Activated CD4-positive, alpha-beta T cell treated with anti-CD3 and anti-CD28 coated beads for 1 hour (primary cell): ENCODE data around the gene FNDC3A.

Source experiments
- DNase-seq: peaks from one replicate; pipeline ENCODE4 v3.0.0-alpha.2; 2020

FNDC3A gene, protein sequence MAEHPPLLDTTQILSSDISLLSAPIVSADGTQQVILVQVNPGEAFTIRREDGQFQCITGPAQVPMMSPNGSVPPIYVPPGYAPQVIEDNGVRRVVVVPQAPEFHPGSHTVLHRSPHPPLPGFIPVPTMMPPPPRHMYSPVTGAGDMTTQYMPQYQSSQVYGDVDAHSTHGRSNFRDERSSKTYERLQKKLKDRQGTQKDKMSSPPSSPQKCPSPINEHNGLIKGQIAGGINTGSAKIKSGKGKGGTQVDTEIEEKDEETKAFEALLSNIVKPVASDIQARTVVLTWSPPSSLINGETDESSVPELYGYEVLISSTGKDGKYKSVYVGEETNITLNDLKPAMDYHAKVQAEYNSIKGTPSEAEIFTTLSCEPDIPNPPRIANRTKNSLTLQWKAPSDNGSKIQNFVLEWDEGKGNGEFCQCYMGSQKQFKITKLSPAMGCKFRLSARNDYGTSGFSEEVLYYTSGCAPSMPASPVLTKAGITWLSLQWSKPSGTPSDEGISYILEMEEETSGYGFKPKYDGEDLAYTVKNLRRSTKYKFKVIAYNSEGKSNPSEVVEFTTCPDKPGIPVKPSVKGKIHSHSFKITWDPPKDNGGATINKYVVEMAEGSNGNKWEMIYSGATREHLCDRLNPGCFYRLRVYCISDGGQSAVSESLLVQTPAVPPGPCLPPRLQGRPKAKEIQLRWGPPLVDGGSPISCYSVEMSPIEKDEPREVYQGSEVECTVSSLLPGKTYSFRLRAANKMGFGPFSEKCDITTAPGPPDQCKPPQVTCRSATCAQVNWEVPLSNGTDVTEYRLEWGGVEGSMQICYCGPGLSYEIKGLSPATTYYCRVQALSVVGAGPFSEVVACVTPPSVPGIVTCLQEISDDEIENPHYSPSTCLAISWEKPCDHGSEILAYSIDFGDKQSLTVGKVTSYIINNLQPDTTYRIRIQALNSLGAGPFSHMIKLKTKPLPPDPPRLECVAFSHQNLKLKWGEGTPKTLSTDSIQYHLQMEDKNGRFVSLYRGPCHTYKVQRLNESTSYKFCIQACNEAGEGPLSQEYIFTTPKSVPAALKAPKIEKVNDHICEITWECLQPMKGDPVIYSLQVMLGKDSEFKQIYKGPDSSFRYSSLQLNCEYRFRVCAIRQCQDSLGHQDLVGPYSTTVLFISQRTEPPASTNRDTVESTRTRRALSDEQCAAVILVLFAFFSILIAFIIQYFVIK

DNA sequence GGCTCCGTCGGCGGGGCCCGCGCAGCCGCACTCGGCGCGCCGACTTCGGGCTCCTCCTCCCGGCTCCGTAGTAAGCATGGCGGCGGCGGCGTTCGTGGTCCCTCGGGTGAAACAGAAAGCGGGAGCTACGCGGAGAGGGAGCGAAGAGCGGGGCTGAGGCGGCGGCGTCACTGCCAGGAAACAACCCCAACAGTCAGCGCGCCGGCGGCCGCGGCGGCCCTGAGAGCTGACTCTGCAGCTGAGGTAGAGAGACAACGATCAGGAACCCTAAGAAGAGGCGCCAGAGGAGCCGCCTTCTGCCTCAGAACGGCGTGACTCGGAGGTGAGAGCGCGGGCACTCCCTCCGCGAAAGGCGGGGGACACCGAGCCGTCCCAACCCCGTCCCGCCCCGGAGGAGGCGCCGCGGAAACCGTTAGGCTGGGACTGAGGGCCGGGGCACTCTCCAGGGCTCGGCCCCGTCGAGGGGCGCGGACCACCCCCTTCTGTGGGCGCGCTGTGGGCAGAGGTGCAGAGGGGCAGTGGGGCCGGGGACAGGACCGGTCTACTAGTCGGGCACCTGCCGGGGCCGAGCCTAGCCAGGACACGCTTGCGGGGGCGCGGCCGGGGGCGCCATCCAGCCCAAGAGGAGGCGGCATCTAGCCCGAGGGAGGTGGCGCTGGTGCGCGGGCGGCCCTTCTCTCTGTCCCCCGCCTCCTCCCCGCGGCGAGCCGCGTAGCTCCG lies at the start of gene FNDC3A:
Gene FNDC3A (plus strand): TSS at position 57 of the 720 bp plus-strand sequence. CDS start 30,279 bp downstream, outside the sequence.
- DNase-seq = peak; percentile 78

DNA sequence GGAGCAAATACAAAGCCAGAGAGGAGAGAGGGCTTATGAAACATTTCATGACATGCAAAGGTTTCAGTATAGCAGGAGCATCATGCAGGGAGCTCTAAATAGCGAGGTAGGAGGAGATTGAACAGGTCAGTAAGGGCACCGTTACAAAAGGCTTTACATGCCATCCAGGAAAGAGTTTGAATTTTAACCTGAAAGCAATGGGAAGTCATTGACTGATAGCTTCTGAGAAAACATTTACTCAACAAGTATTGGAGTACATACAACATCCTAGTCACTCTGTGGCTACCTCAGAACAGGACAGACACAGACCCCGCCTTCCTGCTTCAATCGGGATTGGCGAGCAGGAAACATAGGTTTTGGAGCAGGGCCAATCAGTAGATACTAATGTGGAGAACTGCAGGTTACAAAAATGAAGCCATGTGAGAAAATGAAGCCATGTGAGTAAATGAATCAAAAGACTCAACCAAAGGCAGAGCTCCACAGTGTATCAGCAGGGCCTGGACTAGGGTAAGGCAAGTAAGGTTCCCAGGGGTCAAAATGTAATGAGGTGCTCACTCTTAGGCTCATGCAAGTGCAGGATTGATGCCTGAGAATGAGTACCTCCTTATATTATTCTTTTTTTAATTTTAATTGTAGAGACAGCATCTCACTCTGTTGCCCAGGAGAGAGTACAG lies 46.8 kb upstream of the FNDC3A start:
- no peak for DNase-seq

DNA sequence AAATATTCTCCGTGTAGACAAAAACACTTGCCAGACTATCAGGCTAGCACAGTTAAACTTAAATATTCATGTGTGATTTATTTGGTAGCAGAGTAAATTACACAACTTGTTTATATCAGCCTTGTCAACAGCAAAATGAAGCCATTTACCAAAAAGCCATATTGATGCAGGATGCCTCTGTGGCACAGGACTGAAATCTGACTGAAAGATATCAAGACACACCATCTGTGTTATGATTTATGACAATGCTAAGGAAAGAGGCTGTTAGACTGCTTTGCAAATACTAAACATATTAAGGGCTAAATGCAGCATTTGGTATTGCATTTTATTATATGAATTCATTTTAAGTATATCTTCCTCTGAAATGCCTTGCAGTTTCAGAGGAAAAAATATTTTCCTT lies 44.8 kb upstream of the FNDC3A start:
- no peak for DNase-seq

DNA sequence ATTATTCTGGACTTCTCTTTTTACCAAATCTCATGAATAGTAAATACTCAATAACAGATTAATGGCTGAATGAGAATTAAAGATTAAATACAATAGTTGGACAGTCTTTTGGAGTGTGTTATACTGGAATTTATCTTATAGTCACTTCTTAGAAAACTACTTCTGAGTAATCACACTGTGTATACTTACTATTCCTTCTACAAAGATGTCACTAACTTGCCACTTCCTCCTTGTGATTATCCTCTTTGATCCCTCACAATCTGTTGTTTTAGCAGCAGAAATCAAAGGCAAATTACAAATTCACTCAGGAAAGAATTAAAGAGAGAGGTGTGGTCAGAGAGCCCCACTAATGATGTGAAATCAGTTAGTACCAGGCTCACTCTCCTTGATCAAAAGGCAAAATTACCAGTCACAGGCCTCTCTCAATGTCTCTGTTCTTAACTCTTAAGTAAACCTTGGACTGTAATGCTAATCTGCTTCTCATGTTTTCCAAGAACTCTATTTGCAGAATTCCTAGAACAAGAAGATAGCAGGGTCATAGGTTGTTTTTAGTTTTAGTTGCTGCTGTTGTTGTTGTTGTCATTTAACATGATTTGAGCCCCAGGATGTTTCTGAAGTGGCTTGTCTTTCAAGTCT lies 37.3 kb upstream of the FNDC3A start:
- DNase-seq = no peak

DNA sequence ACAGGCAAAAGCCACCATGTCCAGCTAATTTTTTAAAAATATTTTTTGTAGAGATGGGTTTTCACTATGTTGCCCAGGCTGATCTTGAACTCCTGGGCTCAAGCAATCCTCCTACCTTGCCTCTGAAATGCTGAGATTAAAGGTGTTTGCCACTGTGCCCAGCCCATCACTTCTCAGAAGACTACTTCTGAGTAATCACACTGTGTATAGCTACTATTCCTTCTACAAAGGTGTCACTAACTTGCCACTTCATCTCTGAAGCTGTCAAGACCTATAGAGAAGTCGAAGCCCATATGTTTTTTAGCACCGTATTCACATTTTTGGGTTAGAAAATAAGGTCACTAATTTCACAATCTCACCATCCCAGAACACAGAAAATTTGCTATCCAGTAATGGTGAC lies 36.0 kb upstream of the FNDC3A start:
- no peak for DNase-seq

DNA sequence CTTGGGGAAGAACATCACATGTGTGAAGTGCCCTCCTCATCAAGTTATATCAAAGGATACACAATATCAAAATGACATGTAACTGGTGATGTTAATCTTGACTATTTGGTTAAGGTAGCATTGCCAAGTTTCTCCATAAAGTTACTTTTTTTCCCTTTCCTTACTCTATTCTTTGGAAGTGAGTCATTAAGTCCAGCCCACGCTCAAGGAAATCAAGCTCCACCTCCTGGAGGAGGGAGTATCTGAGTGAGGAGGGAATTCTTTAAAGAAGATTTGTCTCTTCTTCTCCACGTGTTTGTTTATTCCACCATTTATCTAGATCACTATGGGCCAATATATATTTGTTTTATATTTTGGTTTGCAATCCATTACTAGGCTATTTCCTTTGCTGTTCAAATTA lies 33.6 kb upstream of the FNDC3A start:
- no peak for DNase-seq

DNA sequence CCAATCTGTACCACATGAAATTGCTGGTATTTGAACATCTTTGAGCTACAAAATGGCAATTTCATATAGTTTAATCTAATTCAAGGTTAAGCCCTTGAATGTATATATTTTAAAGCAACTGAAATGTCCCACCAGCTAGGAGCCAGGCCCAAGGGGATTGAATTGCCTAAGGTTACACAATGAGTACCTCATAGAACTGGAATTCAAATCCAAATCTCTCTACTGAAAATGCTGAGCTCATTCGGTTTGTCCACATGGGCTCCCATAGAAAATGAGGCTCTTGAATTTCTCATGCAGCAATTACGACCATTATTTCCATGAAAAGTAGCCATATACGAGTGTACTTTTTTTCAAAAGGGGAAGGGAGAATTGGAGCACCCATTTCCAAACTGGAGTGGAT lies 31.5 kb upstream of the FNDC3A start:
- no peak for DNase-seq

DNA sequence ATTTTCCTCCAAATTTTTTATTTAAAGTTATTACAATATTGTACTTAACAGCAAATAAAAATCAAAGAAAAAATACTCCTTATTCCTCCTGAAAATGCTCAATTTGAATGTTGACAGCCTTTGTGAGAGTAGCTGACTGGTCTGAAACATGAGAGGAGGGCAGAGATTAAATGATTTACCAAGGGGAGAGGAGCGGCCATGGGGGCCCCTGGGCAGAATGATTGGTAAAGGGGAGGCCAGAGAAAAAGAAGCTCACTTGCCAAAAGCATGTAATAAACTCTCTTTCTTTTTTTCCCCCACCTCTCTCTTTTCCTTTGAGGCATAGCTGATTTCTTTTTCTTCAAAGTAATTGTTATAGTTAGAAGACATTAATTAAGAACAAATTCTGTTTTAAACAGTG lies 30.1 kb upstream of the FNDC3A start:
- no peak for DNase-seq

DNA sequence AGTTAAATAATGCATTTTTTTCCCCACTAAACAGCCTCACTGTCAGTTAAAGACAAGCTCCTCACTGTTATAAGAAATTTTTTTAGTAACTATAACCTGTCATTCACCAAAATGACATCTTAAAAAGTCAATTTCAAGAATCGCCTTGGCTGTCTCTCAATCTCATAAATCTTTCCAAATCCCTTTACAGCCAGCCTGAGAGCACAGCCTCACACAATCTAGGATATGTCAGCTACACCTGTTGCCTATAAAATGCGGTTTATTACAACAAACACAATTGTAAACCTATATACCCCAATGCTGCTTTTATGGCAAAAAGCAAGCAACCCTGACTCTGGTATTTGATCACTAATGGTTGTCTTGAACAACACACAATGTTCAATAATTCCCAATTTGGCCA lies 29.5 kb upstream of the FNDC3A start:
- DNase-seq = no peak

DNA sequence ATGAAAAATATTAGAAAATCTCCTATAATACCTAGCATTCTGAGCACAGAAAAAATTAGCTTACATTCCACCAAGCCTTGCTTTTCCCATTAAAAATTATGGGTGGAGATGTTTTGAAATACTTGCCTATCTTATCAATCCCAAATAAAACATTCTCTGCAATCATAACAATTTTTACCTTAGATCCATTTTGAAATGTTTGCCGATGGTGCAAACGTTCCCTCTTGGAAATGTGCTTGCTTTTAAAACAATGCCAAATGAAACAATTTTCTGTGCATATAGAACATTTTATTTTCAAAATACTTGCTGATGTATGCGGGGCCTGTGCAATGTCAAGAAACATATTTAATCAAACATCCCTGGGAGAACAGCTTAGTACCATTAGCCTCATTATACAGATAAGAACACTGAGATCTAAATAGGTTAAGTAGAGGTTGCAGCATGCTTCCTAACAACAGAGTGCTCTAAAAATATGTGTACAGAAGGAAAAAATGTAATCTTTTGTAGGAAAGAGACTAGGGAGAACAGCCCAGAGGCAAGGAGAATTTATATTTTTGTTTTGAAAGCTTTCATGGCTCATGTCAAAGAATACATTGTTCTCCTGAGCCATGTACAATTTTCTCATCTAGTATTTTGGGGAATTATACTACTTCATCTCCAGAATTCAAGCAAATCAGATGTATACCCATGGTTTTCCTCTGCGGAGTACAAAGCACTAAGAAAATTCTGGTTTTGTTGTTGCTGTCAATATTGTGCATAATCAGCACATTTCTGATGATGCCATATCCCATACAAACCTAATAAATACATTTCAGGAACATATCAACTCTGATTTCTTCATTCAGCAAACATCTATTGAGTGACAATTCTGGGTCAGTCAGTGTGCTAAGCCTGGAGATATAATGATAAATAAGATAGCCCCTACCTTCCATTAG lies 25.9 kb upstream of the FNDC3A start:
- DNase-seq = no peak

DNA sequence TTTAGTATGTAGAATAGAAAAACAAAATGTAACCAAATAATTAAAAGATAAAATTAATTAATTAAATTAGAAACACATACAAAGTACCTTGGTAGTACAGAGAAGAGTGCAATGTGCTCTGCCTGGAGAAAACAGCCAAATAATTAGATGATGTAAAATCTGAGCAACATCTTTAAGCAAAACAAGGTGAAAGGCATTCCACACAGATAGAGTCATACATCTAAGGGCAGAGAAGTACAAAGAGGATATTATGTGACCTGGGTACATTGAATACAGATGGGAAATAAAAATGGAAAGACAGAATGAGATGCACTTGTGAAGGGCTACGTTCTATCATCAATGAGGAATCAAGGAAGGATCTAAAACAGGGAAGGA lies 25.2 kb upstream of the FNDC3A start:
- DNase-seq = no peak

DNA sequence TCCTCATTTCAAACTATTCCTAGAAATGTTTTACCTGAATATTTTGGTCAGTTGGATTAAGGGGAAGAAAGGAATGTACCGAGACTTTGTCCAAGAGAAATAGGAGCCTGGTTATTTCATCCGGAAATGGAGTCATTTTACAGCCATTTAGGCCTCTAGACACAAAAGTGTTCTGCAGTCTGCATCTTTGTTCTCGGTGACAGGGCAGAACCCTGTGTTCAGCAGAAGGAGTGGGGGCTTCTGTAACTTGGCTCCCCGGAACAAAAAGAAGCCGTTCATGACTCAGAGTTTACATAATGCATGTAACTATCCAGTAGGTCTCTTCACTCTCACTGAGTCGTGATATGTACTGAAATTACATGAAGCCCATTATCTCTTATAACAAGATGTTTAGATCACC lies 21.6 kb upstream of the FNDC3A start:
- no peak for DNase-seq

DNA sequence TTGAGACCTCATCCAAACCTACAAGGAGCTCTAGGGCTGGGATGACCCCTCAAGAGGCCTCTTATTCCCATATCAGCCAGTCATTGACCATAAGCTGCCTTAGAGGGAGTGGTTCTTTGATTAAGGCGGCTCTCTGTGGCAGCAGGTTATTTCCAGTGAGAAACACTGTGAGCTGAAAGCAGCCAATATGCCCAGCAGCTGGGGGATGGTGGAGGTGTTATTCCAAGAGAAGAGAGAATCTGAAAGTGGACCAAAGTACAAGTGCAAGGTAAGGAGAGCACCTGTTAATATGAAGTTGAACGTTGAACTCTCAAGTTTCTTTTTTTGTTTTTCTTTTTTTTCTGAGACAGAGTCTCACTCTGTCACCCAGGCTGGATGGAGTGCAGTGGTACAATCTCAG lies 20.2 kb upstream of the FNDC3A start:
- no peak for DNase-seq

DNA sequence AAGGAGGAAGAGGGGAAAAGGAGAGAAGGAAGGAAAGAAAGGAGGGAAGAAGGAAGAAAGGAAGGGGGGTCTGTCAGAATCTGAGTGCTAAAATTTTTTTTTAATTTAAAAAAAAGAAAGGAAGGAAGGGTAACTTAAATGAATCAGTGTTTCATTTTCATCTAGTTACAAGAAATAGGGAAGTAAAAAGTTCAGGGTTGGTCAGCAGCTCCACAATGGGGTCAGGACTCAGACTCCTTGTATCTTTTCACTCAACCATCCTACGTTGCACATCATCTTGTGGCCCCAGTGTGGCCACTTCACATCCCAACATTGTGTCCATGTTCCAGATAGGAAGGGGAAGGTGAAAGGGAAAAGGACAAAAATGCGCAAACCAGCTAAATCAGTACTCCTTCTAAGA lies 14.3 kb upstream of the FNDC3A start:
- DNase-seq = no peak

DNA sequence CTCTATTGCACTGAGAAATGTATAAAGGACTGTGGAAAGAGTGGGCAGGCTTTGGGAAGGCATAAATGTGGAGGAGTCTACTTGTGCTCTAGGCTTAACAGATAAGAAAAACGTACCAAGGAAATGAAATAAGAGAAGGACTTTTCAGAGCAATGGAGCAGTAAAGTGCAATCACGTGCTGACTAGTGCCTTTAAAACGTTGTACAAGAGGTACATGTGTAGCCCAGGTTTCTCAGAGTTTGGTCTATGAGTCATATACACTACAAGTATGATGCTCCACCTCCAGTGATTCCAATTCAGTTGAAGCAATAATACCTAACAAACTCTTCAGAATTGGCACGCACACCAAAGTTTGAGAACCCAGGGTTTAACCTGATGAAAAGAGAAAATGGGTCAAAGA lies 13.4 kb upstream of the FNDC3A start:
- DNase-seq = no peak

DNA sequence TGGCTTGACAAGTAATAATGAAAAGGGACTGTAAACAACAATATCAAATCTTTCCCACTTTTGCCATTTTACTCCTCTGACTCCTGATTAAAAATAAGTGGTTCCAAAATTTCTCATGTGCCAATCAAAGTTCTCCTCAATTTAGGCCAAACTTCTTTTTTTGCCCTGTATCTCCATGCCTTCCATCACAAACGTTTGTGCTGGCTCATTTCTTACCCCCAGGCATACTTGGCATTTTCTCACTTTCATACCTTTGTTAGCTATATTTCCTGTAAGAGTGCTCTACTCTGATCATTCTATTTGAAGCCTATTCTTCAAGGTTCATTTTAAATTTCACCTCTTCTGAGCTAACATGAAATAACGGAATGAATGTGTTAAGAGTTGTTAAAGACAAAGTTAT lies 10.0 kb upstream of the FNDC3A start:
- no peak for DNase-seq

DNA sequence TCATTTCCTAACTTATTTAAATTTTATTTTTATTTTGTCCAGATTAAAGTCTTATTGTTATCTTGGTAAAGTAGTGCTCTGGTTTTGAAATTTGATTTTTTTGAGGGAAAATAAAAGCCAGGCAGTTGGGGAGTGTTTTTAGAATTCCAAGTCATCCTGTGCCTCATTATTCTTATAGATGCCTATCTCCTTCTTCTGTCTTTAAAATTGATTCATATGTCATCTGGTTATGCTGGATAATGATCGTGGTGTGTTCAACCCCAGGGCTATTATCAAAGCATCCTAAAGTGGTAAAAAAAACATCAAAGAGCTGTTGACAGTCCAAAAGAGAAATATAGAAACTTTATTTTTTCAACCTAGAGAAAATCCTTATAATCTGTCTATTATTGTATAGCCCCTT lies 6.0 kb upstream of the FNDC3A start:
- DNase-seq = no peak

DNA sequence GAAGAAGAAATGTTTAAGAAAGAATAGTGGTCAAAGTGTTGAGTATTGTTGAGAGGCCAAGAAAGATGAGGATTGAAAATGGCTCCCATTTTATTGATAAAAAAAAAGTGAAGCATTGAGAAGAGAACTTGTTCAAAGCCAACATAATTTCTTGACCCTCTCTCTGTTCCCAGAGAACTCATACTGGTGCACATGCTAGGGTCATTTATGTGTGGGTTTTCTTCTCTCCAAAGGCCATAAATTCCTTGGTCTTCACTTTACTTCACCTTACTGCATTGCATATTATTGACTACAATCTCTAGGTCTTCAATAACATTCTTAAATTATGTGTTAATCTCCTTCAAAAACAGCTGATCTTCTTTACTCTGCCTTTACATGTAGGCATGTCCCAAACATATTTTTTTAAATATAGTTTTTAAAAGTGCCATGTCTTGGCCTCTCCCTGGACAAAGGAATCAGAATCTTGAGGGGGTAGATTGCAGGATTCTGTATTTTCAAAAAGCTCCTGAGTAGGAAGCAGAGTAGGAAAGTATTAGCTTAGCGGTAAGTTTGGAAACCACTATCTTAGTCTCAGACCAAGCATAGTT lies 1.8 kb upstream of the FNDC3A start:
- DNase-seq = no peak

DNA sequence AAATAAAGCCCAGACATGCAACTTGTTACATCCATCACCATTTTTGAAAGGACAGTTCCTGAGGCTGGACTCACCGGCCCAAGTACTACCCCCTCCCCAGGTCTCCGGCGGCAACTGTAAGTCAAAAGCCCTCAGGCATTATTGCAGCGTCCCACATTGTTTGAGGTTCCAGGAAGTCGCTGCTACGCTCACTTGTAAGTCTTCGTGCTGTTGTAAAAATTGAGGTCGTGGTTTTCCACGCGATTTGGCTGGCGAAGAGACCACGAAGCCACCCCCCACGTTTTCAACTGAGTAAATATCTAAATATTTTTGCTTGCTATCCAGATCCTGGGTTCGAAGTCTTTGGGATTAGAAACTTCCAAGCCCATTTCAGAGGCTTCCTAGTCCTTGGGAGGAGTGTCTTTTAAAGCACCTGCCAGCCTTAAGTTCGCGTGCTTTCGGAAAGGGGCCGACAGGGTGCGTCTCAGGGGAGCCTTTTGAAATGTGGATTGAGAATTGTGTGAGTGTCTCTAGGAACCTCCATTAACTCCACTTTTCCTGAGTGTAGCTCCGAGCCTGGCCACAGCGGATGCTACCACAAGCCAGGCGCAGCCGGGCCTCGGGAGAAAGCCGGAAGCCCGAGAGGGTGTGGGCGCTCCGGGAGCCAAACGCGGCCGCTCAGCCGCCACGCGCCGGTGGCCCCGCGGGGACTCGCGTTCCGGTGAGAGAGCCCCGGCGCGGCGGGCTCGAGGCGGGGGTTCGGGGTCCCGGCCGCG lies 434 bp upstream of the FNDC3A start:
- peak; percentile 24 for DNase-seq
